Pancreas (tissue), 10 donors: ENCODE measurements around the gene THSD7A. TPM values are rescaled to one million over a fixed set of nuclear protein-coding genes. Genes with fewer than 3 reads are reported as not detected.

Experiments
- ATAC-seq, 4 donors: fragments of 200-7000 bp; cut with Tn5 transposase; one replicate each; pipeline versions ENCODE4 v1.8.0 to v1.9.1; 2020; ENCODE audit warnings: mild to moderate bottlenecking in 4 of 4, moderate library complexity in 4 of 4
- DNase-seq, 6 donors: peaks; one replicate each; pipeline ENCODE4 v3.0.0-alpha.2; 2020
- FAIRE-seq: peaks from 2 replicates; lab custom pipeline; 2012; peaks lifted over from hg19 to GRCh38; lab: Jason Lieb, UNC
- H3K27ac ChIP-seq, 4 donors: fragments of 200-600 bp; sonication (generic); 1 replicate in 3 of 4; 2 replicates in 1 of 4; pipeline versions ENCODE4 v1.5.0 to v1.8.0; 2020
- H3K27me3 ChIP-seq, 4 donors: fragments of 200-600 bp; one replicate each; pipeline ENCODE4 v1.8.0; 2021
- H3K36me3 ChIP-seq, 3 donors: fragments of 200-600 bp; sonication (generic) in 1 of 3; one replicate each; pipeline versions ENCODE4 v1.5.0 to v1.8.0; 2020 to 2021
- H3K4me1 ChIP-seq, 3 donors: fragments of 200-600 bp; one replicate each; pipeline ENCODE4 v1.8.0; 2021
- H3K4me3 ChIP-seq, 4 donors: fragments of 200-600 bp; sonication (generic) in 2 of 4; one replicate each; pipeline versions ENCODE4 v1.5.0 to v1.8.0; 2020 to 2021
- H3K9me3 ChIP-seq, 4 donors: fragments of 200-600 bp; one replicate each; pipeline ENCODE4 v1.8.0; 2021
- CTCF ChIP-seq, 4 donors: fragments of 200-600 bp; sonication (generic) in 3 of 4; IDR thresholded peaks; one replicate each; pipeline versions ENCODE4 v1.5.0 to v1.8.0; 2021; ENCODE audit warnings: antibody characterized with exemption in 4 of 4
- whole genome bisulfite sequencing, 2 donors: extraction: QIAGEN DNeasy Blood & Tissue Kit; methylation state at CpG; one replicate each; pipeline ENCODE4 v1.1.7; 2013; 5-methylcytosine and 5-hydroxymethylcytosine counted together
- intact Hi-C, 3 donors: fragments of 100-400 bp; cut with DNase I; formaldehyde crosslinking; loops; one replicate each; pipeline versions ENCODE4 v1.11.1 to v1.14.2; 2022
- polyA plus RNA-seq, 2 donors: library from polyadenylated mRNA; stranded (reverse); fragments of 200-250 nt; gene quantifications; one replicate each; pipeline ENCODE4 v1.2.3, GENCODE V29; 2013
- total RNA-seq, 6 donors: library from RNA; stranded (reverse); fragmentation: NEBNext Ultra II Directional in 4 of 6; extraction: Animal tissue kit (Norgen Biotek cat#: 25700) in 4 of 6; gene quantifications; one replicate each; pipeline versions ENCODE4 v1.2.1 to v1.2.4, GENCODE V29; 2021 to 2023
- donor health status: healthy with polysubstance abuse.
- donor health status: DM: no; HTN: no; CAD: no; lungs with moderate emphysema.
- donor health status: DM: no; HTN: no; CAD: no.
- donor health status: control.
- donor health status: control.
- donor health status: Bipolar disorder and iron deficiency.
- donor health status: DM: yes; HTN: yes; CAD: no.
- donor health status: DM: no; HTN: no; CAD: no.
- donor health status: DM: no; HTN: no; CAD: no.
- donor health status: DM: yes; HTN: yes; CAD: no.

THSD7A gene
- total and polyA plus RNA-seq, 8 donors = 0.30 to 3.7 (median 0.90) TPM

GRCh38 chr7:11843113-11843765, 11.2 kb upstream of the THSD7A start:
- FAIRE-seq = no peak
- H3K9me3 ChIP-seq = no peaks in the 10 kb centered on the region
- intact Hi-C loops = no loop called here
- no peak for DNase-seq
- ATAC-seq = no peak
- H3K27me3 ChIP-seq = no peaks in the 10 kb centered on the region
- H3K4me1 ChIP-seq = no peaks in the 10 kb centered on the region
- H3K27ac ChIP-seq = no peak overlapping the region
- H3K4me3 ChIP-seq = no peak overlapping the region
- no peaks in the 10 kb centered on the region for H3K36me3 ChIP-seq
- WGBS, 2 donors = 41 to 58% methylated on average over 1 of the region's 1 CpG
- TF ChIP-seq CTCF (IDR thresholded peaks at IDR 0.05) = no peak

- no peaks in the 10 kb centered on the region for H3K9me3 ChIP-seq
- intact Hi-C loops = no loop called here
- H3K27me3 ChIP-seq = no peaks in the 10 kb centered on the region
- no peak overlapping the region for H3K4me3 ChIP-seq
- FAIRE-seq = no peak
- H3K4me1 ChIP-seq = no peaks in the 10 kb centered on the region
- TF ChIP-seq CTCF (IDR thresholded peaks at IDR 0.05) = no peak
- peak in 1 of 6 donors; percentile 19 for DNase-seq
- H3K36me3 ChIP-seq = no peaks in the 10 kb centered on the region
- no peak for ATAC-seq
- no peak overlapping the region for H3K27ac ChIP-seq
Measured at GRCh38 chr7:11841657-11842056, 9.7 kb upstream of the THSD7A start.

- Histone ChIP-seq H3K36me3 (no peaks in the 10 kb centered on the region), H3K27ac (no peak overlapping the region), H3K4me1 (peaks cover 0 to 7% (median 6%) of the 10 kb centered on the region in 3 donors), H3K4me3 (no peak overlapping the region), H3K9me3 (no peaks in the 10 kb centered on the region), H3K27me3 (no peaks in the 10 kb centered on the region)
- DNase-seq = no peak
- ATAC-seq = no peak
- FAIRE-seq = peak; percentile 93
- intact Hi-C loops = no loop called here
- TF ChIP-seq CTCF (IDR thresholded peaks at IDR 0.05) = no peak
Measured at GRCh38 chr7:11835260-11835659, 3.3 kb upstream of the THSD7A start.

- peak in 1 of 4 donors; percentile 19 for ATAC-seq
- H3K27ac ChIP-seq = no peak overlapping the region
- intact Hi-C loops = no loop called here
Measured at GRCh38 chr7:11833431-11833830, 1.4 kb upstream of the THSD7A start.

More at GRCh38 chr7:11833431-11833830, 1.4 kb upstream of the THSD7A start:
- 53 to 57% methylated on average over 6 of the region's 6 CpGs for WGBS, 2 donors
- Histone ChIP-seq H3K9me3 (no peaks in the 10 kb centered on the region), H3K36me3 (no peaks in the 10 kb centered on the region), H3K27me3 (no peaks in the 10 kb centered on the region), H3K4me3 (no peak overlapping the region), H3K4me1 (peaks cover 0 to 7% (median 6%) of the 10 kb centered on the region in 3 donors)
- no peak for TF ChIP-seq CTCF (IDR thresholded peaks at IDR 0.05)
- FAIRE-seq = no peak
- no peak for DNase-seq
